Esophagus muscularis mucosa (tissue), 4 donors: Measurements from ENCODE around the gene TTC32. TPM values are rescaled to one million over a fixed set of nuclear protein-coding genes. Genes with fewer than 3 reads are reported as not detected.

ENCODE experiments used
- DNase-seq: peaks from one replicate; pipeline ENCODE4 v3.0.0-alpha.2; 2017; ENCODE audit errors: extremely low spot score
- H3K27ac ChIP-seq, 4 donors: fragments of 200-600 bp; sonication (generic); replicated peaks in 1 of 4; 1 replicate in 3 of 4; 2 replicates in 1 of 4; pipeline ENCODE4 v1.5.1; 2016 to 2019; ENCODE audit warnings: mild to moderate bottlenecking in 1 of 4
- H3K27me3 ChIP-seq, 4 donors: fragments of 200-600 bp; sonication (generic); one replicate each; pipeline versions ENCODE4 v1.5.1 to v1.6.0; 2016 to 2019
- H3K36me3 ChIP-seq, 4 donors: fragments of 200-600 bp; sonication (generic); one replicate each; pipeline ENCODE4 v1.5.1; 2016 to 2019
- H3K4me1 ChIP-seq, 4 donors: fragments of 200-600 bp; sonication (generic); one replicate each; pipeline ENCODE4 v1.5.1; 2016 to 2019
- H3K4me3 ChIP-seq, 4 donors: fragments of 200-600 bp; sonication (generic); 1 replicate in 2 of 4; 2 replicates in 2 of 4; pipeline ENCODE4 v1.5.1; 2016 to 2019; ENCODE audit warnings: mild to moderate bottlenecking in 4 of 4, moderate library complexity in 1 of 4
- H3K9me3 ChIP-seq, 4 donors: fragments of 200-600 bp; sonication (generic); 1 replicate in 3 of 4; 2 replicates in 1 of 4; pipeline ENCODE4 v1.5.1; 2016 to 2019
- EP300 ChIP-seq: sonication (generic); formaldehyde crosslinking; IDR thresholded peaks from one replicate; pipeline ENCODE4 v1.6.1; 2017; ENCODE audit warnings: antibody characterized with exemption
- POLR2A ChIP-seq: fragments of 450-650 bp; IDR thresholded peaks from one replicate; pipeline ENCODE4 v1.6.1; 2017; ENCODE audit warnings: antibody characterized with exemption, moderate library complexity, mild to moderate bottlenecking, low read depth
- POLR2AphosphoS5 ChIP-seq, 2 donors: sonication (generic); formaldehyde crosslinking; IDR thresholded peaks; one replicate each; pipeline ENCODE4 v1.6.1; 2017; ENCODE audit warnings: antibody characterized with exemption in 2 of 2
- WGBS: methylation state at CpG from one replicate; pipeline ENCODE4 v1.1.5; 2018; 5-methylcytosine and 5-hydroxymethylcytosine counted together
- intact Hi-C: fragments of 100-400 bp; cut with DNase I; formaldehyde crosslinking; loops from one replicate; pipeline ENCODE4 v1.15.1; 2023
- total RNA-seq, 4 donors: library from RNA; depleted of rRNA; stranded (reverse); fragments of >200 nt; gene quantifications; one replicate each; pipeline versions ENCODE4 v1.1.0 to v1.2.1, GENCODE V29; 2016
- TF ChIP-seq, protein P1 (sequence below), 3 experiments: fragments of 200-600 bp in 2 of 3; fragments of 450-650 bp in 1 of 3; sonication (generic) in 2 of 3; IDR thresholded peaks; one replicate each; pipeline ENCODE4 v1.5.1; 2017 to 2019; ENCODE audit warnings: antibody characterized with exemption in 3 of 3, mild to moderate bottlenecking in 2 of 3, moderate library complexity in 1 of 3

Gene TTC32
- 10 to 100 TPM in 2 of 4 donors, 1 to 10 TPM in 2; 8.1 to 12.5 (median 10.2) TPM for total RNA-seq

DNA sequence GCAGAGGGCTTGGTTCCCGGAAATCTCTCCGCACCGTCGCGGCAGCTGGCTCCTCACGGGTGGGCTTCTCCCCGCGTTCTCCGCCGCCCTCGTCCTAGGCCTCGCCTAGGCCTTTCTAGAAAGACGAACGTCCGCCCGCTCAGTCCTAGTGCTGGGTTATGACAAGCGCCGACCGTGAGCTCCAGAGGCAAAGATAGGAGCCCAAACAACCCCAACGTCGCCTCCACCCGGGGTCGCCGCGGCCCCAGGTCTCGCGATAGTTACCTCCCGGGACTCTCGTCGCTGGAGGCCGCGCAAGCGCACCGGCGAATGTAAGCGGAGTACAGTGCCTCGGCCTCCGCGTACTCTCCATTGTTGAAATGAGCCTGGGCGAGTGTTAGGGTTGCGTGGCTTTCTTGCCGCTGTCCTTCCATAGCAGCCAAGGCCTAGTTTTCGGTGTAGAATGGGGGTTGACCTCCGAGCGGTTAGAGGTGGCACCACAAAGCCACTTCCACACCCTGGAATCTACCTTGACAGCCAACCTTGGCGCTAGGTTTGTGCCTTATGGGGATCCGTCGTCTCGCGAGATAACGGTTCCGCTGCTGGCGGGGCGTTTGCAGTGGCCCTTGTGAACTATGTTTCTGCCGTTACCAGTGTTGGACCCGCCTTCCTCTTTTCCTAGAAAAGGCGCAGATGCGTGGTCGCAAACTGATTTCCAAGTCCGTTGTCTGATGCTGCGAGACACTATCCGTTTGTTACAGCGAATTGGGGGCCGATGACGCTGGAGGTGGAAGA lies at the start of gene TTC32:
TTC32 (minus strand) TSS at position 542 of the 774 bp plus-strand sequence; CDS start at position 413, 129 bp downstream.
- TF ChIP-seq, protein P1, sequence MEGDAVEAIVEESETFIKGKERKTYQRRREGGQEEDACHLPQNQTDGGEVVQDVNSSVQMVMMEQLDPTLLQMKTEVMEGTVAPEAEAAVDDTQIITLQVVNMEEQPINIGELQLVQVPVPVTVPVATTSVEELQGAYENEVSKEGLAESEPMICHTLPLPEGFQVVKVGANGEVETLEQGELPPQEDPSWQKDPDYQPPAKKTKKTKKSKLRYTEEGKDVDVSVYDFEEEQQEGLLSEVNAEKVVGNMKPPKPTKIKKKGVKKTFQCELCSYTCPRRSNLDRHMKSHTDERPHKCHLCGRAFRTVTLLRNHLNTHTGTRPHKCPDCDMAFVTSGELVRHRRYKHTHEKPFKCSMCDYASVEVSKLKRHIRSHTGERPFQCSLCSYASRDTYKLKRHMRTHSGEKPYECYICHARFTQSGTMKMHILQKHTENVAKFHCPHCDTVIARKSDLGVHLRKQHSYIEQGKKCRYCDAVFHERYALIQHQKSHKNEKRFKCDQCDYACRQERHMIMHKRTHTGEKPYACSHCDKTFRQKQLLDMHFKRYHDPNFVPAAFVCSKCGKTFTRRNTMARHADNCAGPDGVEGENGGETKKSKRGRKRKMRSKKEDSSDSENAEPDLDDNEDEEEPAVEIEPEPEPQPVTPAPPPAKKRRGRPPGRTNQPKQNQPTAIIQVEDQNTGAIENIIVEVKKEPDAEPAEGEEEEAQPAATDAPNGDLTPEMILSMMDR (IDR thresholded peaks at IDR 0.05): no peak
- no peak for TF ChIP-seq EP300
- TF ChIP-seq POLR2AphosphoS5 (IDR thresholded peaks at IDR 0.05): peak; percentile 84 to 96
- TF ChIP-seq POLR2A: peak; percentile 76
- Histone ChIP-seq H3K4me1 (peaks cover 40 to 46% (median 44%) of the 10 kb centered on the region in 4 donors), H3K27ac (peak within 1 kb of the TSS; percentile 93 to 95 (median 94)), H3K4me3 (peak within 1 kb of the TSS; percentile 85 to 93 (median 86)), H3K9me3 (no peaks in the 10 kb centered on the region), H3K27me3 (no peaks in the 10 kb centered on the region), H3K36me3 (peaks cover 0 to 5% (median 0%) of the 10 kb centered on the region in 4 donors)
- WGBS: 0% methylated on average over 9 of the region's 65 CpGs
- peak; percentile 98 for DNase-seq
- intact Hi-C loops: no loop called here

DNA sequence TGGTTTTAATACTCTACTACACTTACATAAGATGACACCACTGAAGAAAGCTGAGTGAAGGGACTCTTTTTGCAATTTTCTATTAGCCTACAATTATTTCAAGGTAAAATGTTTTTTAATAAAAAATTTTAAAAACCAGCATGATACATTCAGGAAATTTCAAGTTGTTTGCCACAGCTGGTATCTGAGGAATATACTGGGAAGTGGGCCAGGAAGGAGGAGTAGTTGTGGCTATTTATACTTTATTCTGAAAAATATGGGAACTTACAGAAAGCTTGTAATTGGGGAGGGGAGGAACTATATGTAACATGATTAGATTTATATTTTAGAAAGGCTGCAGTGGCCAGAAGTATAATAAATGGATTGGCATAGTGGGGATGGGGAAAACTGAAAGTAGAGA lies 47.3 kb upstream of the TTC32 start:
- no peak for DNase-seq
- peaks cover 0 to 10% (median 2%) of the 10 kb centered on the region in 4 donors for H3K4me1 ChIP-seq
- no peaks in the 10 kb centered on the region for H3K9me3 ChIP-seq
- TF ChIP-seq POLR2AphosphoS5 (IDR thresholded peaks at IDR 0.05) (no peak), EP300 (no peak), POLR2A (no peak)
- TF ChIP-seq, protein P1 (IDR thresholded peaks at IDR 0.05): no peak
- intact Hi-C loops: no loop called here
- no peak overlapping the region for H3K27ac ChIP-seq
- H3K27me3 ChIP-seq: no peaks in the 10 kb centered on the region
- peaks cover 0 to 19% (median 2%) of the 10 kb centered on the region in 4 donors for H3K36me3 ChIP-seq
- no peak overlapping the region for H3K4me3 ChIP-seq

DNA sequence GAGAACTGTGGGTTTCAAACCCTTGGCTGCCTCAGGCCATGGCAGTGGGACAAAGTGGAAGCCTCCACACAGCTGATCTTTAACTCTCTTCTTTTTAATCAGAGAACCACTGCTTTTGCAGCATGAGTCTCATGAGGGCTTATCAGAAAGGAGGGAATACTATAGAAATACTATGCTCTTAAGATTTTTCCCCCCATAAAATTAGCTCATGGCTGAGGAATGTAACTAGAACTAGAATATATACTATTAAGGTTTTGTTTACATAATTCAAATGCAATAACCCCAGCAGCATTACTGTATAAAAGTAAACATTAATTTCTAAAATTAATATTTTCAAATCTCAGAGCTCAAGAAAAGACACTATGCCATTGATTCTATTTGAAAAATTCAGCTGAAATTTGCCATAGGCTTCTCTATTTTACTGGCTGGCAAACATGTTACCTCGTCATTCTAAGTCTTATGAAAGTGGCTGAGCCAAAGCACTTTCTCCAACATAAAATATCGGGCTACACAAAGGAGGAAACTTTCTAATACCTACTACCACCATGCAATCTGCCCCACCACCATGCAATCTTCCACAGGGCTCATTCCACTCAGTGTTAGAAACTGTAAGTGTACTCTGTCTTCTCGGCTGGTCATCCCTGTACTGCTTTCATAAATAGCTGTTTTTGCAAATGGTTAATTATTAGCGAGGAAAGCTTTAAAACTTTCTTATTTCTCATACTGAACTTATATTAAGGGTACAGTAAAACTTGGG lies 45.6 kb upstream of the TTC32 start:
- Histone ChIP-seq H3K36me3 (peaks cover 0 to 18% (median 2%) of the 10 kb centered on the region in 4 donors), H3K9me3 (no peaks in the 10 kb centered on the region), H3K27me3 (no peaks in the 10 kb centered on the region), H3K27ac (no peak overlapping the region), H3K4me1 (peaks cover 0 to 10% (median 4%) of the 10 kb centered on the region in 4 donors), H3K4me3 (no peak overlapping the region)
- WGBS: 82% methylated on average over 4 of the region's 4 CpGs
- no peak for DNase-seq
- intact Hi-C loops: no loop called here
- TF ChIP-seq EP300 (no peak), POLR2AphosphoS5 (IDR thresholded peaks at IDR 0.05) (no peak), POLR2A (no peak)
- TF ChIP-seq, protein P1 (IDR thresholded peaks at IDR 0.05): no peak

DNA sequence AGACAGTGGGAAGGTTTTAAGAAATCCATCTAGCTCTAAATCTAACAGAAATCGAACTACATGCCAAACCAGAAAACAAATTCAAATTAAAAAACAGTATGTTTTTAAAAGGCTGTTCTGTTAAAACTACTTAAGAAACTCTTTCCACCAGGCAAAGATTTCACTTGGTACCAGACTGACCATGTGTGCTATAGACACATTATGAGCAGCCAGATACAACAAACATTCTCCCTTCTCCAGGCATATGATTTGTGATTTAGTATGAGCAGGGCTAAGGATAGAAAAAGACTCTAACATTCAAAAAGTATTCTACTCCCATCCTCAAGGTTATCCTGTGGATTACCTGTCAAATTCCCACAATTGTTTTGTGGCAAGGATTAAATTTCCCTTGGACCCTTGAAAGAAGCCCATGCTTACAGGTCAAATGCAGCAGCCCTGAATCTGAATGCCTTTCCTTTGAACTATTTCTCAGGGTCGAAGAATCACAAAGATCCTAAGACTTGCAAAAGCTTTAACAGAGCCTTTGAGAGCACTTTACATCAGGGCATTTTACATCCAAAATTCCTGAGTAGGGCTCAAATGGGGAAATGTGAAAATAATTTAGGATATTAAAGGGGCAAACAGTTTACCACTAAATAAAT lies 42.5 kb upstream of the TTC32 start:
- TF ChIP-seq, protein P1 (IDR thresholded peaks at IDR 0.05): no peak
- no peak for TF ChIP-seq POLR2A
- TF ChIP-seq POLR2AphosphoS5 (IDR thresholded peaks at IDR 0.05): no peak
- TF ChIP-seq EP300: no peak
- WGBS: 71% methylated on average over 2 of the region's 2 CpGs
- no peak overlapping the region for H3K27ac ChIP-seq

More for the DNA sequence above, 42.5 kb upstream of the TTC32 start:
- peaks cover 0 to 14% (median 0%) of the 10 kb centered on the region in 4 donors for H3K36me3 ChIP-seq
- H3K4me1 ChIP-seq: peaks cover 0 to 10% (median 3%) of the 10 kb centered on the region in 4 donors
- DNase-seq: no peak
- H3K27me3 ChIP-seq: no peaks in the 10 kb centered on the region
- intact Hi-C loops: no loop called here
- H3K9me3 ChIP-seq: no peaks in the 10 kb centered on the region
- H3K4me3 ChIP-seq: no peak overlapping the region
